Measurements from ENCODE around the gene GUCY1A2. TPM values are rescaled to one million over a fixed set of nuclear protein-coding genes. Genes with fewer than 3 reads are reported as not detected.

The GUCY1A2 gene
- total and polyA plus RNA-seq, 2 donors (not counting 1 experiment from before 2014, with no cell fraction given): not detected

DNA sequence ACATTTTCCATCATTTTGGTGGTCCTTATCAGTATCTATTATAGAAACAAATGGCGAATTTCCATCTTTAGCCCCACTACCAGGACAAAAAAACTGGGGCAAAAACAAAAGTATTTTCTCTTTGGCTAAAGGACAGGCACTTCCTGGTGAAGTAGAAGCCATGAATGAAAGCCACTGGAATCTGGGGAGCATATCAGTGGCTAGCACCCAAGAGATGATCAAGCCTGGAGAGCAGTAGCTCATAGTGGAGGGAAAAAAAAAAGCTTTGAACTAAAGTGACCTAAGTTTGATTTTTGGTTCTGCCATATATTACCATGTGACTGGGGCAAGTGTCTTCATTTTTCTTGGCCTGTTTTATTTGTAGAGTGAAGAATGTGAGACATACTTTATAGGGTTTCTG, 272.3 kb downstream of the GUCY1A2 start:
- ATAC-seq (ENCODE audit: low read depth) (no peak), DNase-seq (no peak)
- no peaks in the 10 kb centered on the region for H3K4me1 Mint-ChIP-seq
- TF ChIP-seq, protein P1, sequence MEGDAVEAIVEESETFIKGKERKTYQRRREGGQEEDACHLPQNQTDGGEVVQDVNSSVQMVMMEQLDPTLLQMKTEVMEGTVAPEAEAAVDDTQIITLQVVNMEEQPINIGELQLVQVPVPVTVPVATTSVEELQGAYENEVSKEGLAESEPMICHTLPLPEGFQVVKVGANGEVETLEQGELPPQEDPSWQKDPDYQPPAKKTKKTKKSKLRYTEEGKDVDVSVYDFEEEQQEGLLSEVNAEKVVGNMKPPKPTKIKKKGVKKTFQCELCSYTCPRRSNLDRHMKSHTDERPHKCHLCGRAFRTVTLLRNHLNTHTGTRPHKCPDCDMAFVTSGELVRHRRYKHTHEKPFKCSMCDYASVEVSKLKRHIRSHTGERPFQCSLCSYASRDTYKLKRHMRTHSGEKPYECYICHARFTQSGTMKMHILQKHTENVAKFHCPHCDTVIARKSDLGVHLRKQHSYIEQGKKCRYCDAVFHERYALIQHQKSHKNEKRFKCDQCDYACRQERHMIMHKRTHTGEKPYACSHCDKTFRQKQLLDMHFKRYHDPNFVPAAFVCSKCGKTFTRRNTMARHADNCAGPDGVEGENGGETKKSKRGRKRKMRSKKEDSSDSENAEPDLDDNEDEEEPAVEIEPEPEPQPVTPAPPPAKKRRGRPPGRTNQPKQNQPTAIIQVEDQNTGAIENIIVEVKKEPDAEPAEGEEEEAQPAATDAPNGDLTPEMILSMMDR (IDR thresholded peaks at IDR 0.05): no peak
- H3K4me1 ChIP-seq (ENCODE audit: control insufficient read depth in 2 of 2, insufficient read depth in 2 of 2, low read length in 2 of 2): no peaks in the 10 kb centered on the region
- ChIA-PET CTCF (no interaction called here), POLR2A (no interaction called here)
- no peak overlapping the region for H3K4me2 ChIP-seq (replicated peaks; ENCODE audit: low read depth, low read length, poor library complexity, severe bottlenecking)
- H3K27ac Mint-ChIP-seq: no peak overlapping the region
- no peak overlapping the region for H2AFZ ChIP-seq (ENCODE audit: insufficient read depth, low read depth, low read length, poor library complexity, severe bottlenecking)
- H3K9ac ChIP-seq (ENCODE audit: low read length): no peak overlapping the region
- H4K20me1 ChIP-seq (ENCODE audit: control insufficient read depth, insufficient read depth, low read length, poor library complexity, severe bottlenecking): no peaks in the 10 kb centered on the region
- H3K4me3 Mint-ChIP-seq: no peak overlapping the region
- no peaks in the 10 kb centered on the region for H3K27me3 ChIP-seq (replicated peaks in 1 of 4; ENCODE audit: control extremely low read depth in 1 of 4, control insufficient read depth in 3 of 4, insufficient read depth in 4 of 4, low read length in 3 of 4)
- no CpG with 5 or more reads among the region's 1 CpG for WGBS (ENCODE audit: insufficient coverage)
- no peaks in the 10 kb centered on the region for H3K36me3 ChIP-seq (replicated peaks in 1 of 2; ENCODE audit: control extremely low read depth in 1 of 2, control insufficient read depth in 1 of 2, extremely low read depth in 1 of 2, insufficient read depth in 2 of 2, low read length in 1 of 2)
- H3K9me3 Mint-ChIP-seq (ENCODE audit: insufficient read depth): no peaks in the 10 kb centered on the region
- no peak overlapping the region for H3K27ac ChIP-seq (ENCODE audit: low read length in 2 of 2)
- intact Hi-C loops (cut with micrococcal nuclease): no loop called here
- no peaks in the 10 kb centered on the region for H3K27me3 Mint-ChIP-seq
- H3K9me3 ChIP-seq (ENCODE audit: control extremely low read depth in 1 of 3, control insufficient read depth in 2 of 3, insufficient read depth in 1 of 3, low read length in 2 of 3): no peaks in the 10 kb centered on the region
- no peaks in the 10 kb centered on the region for H3K79me2 ChIP-seq (ENCODE audit: control insufficient read depth, insufficient read depth, low read length)
- H3K4me3 ChIP-seq (ENCODE audit: control extremely low read depth in 1 of 5, extremely low read depth in 1 of 5, insufficient read depth in 1 of 5, low read depth in 2 of 5, low read length in 4 of 5): no peak overlapping the region

DNA sequence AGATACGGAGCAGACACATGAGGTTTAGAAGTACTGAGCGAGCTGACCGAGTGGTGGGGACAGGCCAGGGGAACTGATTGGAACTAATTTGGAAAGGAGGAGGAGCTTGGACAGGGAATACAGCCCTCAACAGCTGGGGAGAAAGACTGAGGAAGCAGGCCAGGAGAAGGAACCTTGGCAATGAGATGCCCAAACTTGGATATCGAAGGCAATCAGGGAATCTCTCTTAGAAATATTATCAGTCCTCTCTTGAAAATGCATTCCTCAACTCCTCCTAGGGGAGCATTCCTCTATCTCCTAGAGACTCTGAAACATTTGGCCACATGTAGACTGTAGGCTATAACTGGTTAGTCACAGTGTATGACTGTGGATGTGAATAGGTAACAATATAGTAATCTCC, 284.6 kb downstream of the GUCY1A2 start:
- Histone ChIP-seq H3K4me1 (ENCODE audit: control insufficient read depth in 2 of 2, insufficient read depth in 2 of 2, low read length in 2 of 2) (no peaks in the 10 kb centered on the region), H3K4me3 (ENCODE audit: control extremely low read depth in 1 of 5, extremely low read depth in 1 of 5, insufficient read depth in 1 of 5, low read depth in 2 of 5, low read length in 4 of 5) (no peak overlapping the region), H3K36me3 (replicated peaks in 1 of 2; ENCODE audit: control extremely low read depth in 1 of 2, control insufficient read depth in 1 of 2, extremely low read depth in 1 of 2, insufficient read depth in 2 of 2, low read length in 1 of 2) (no peaks in the 10 kb centered on the region), H4K20me1 (ENCODE audit: control insufficient read depth, insufficient read depth, low read length, poor library complexity, severe bottlenecking) (no peaks in the 10 kb centered on the region), H3K9me3 (ENCODE audit: control extremely low read depth in 1 of 3, control insufficient read depth in 2 of 3, insufficient read depth in 1 of 3, low read length in 2 of 3) (peaks cover 0 to 2% (median 0%) of the 10 kb centered on the region in 3 donors), H3K27ac (ENCODE audit: low read length in 2 of 2) (no peak overlapping the region), H3K4me2 (replicated peaks; ENCODE audit: low read depth, low read length, poor library complexity, severe bottlenecking) (no peak overlapping the region), H3K9ac (ENCODE audit: low read length) (no peak overlapping the region), H3K27me3 (replicated peaks in 1 of 4; ENCODE audit: control extremely low read depth in 1 of 4, control insufficient read depth in 3 of 4, insufficient read depth in 4 of 4, low read length in 3 of 4) (no peaks in the 10 kb centered on the region), H3K79me2 (ENCODE audit: control insufficient read depth, insufficient read depth, low read length) (no peaks in the 10 kb centered on the region), H2AFZ (ENCODE audit: insufficient read depth, low read depth, low read length, poor library complexity, severe bottlenecking) (no peak overlapping the region)
- Mint-ChIP-seq H3K4me3 (no peak overlapping the region), H3K4me1 (no peaks in the 10 kb centered on the region), H3K27me3 (no peaks in the 10 kb centered on the region), H3K27ac (no peak overlapping the region), H3K9me3 (ENCODE audit: insufficient read depth) (peaks cover 3% of the 10 kb centered on the region)
- DNase-seq (no peak), ATAC-seq (ENCODE audit: low read depth) (no peak)
- no peak for TF ChIP-seq EZH2 (IDR thresholded peaks at IDR 0.05; ENCODE audit: borderline replicate concordance, insufficient read depth, low read depth, low read length, poor library complexity, severe bottlenecking)
- TF ChIP-seq, protein P1 (IDR thresholded peaks at IDR 0.05): no peak
- intact Hi-C loops (cut with micrococcal nuclease): no loop called here
- ChIA-PET CTCF (no interaction called here), POLR2A (no interaction called here)
- 89% methylated on average over 3 of the region's 4 CpGs for WGBS (ENCODE audit: insufficient coverage)

All from B cell (primary cell).